A673 (cell line): ENCODE results near the gene STK38L.

Experiments
- CTCF ChIP-seq: fragments of 300-800, 200-600 bp; sonication (generic); conservative IDR thresholded peaks from 2 replicates; pipeline ENCODE4 v1.5.1; 2017; ENCODE audit warnings: low read depth, mild to moderate bottlenecking, antibody characterized with exemption, low read length, moderate library complexity, mixed read lengths
- EZH2 ChIP-seq: fragments of 200-600 bp; sonication (generic); IDR thresholded peaks from 2 replicates; pipeline ENCODE4 v1.6.1; 2017; ENCODE audit warnings: borderline replicate concordance, low read depth, mild to moderate bottlenecking, mixed read lengths, antibody characterized with exemption, low read length; ENCODE audit not compliant: poor library complexity, severe bottlenecking

GRCh38 chr12:27345376-27345775 is 101.3 kb downstream of the STK38L start:
- no peak for TF ChIP-seq CTCF
- no peak for TF ChIP-seq EZH2
